Nephron (organoid): ENCODE data around the gene MEGF6.
A peak's percentile ranks its signal among the peaks of the same experiment; 100 is the strongest.

Experiments
- H3K27ac Mint-ChIP-seq, 3 experiments: 2 replicates each; pipeline ENCODE4 v1.8.0; 2020; ENCODE audit warnings: mixed read lengths in 3 of 3, mild to moderate bottlenecking in 2 of 3, moderate library complexity in 1 of 3
- H3K27me3 Mint-ChIP-seq: 2 replicates; pipeline ENCODE4 v1.8.0; 2021; ENCODE audit warnings: low read depth, mild to moderate bottlenecking, moderate library complexity, mixed read lengths
- H3K36me3 Mint-ChIP-seq: 2 replicates; pipeline ENCODE4 v1.8.0; 2020; ENCODE audit warnings: low read depth, mixed read lengths
- H3K4me1 Mint-ChIP-seq: 2 replicates; pipeline ENCODE4 v1.8.0; 2020; ENCODE audit warnings: mixed read lengths
- H3K4me3 Mint-ChIP-seq, 3 experiments: 2 replicates each; pipeline ENCODE4 v1.8.0; 2020; ENCODE audit warnings: mild to moderate bottlenecking in 3 of 3, mixed read lengths in 3 of 3, moderate library complexity in 2 of 3
- H3K9me3 Mint-ChIP-seq: 2 replicates; pipeline ENCODE4 v1.8.0; 2020; ENCODE audit warnings: mixed read lengths
- CTCF ChIP-seq, 3 experiments: fragments of 200-600 bp; sonication (generic); IDR thresholded peaks; one replicate each; pipeline ENCODE4 v1.5.0; 2021; ENCODE audit warnings: antibody characterized with exemption in 3 of 3; ENCODE audit not compliant: unreplicated experiment in 3 of 3

Gene MEGF6

GRCh38 chr1:3518256-3518655 lies 93.1 kb downstream of the MEGF6 start:
- peak; percentile 42 to 51 (median 49) for TF ChIP-seq CTCF (IDR thresholded peaks at IDR 0.05; ENCODE audit: unreplicated experiment in 3 of 3)
- Mint-ChIP-seq H3K27me3 (no peaks in the 10 kb centered on the region), H3K4me1 (no peaks in the 10 kb centered on the region)

GRCh38 chr1:3516911-3517675 lies 94.2 kb downstream of the MEGF6 start:
- peaks cover 4% of the 10 kb centered on the region for H3K36me3 Mint-ChIP-seq
- H3K4me3 Mint-ChIP-seq, result no peak overlapping the region
- no peaks in the 10 kb centered on the region for H3K9me3 Mint-ChIP-seq
- no peak overlapping the region for H3K27ac Mint-ChIP-seq
- no peaks in the 10 kb centered on the region for H3K4me1 Mint-ChIP-seq
- no peak for TF ChIP-seq CTCF (IDR thresholded peaks at IDR 0.05; ENCODE audit: unreplicated experiment in 3 of 3)
- no peaks in the 10 kb centered on the region for H3K27me3 Mint-ChIP-seq

More at GRCh38 chr1:3518256-3518655, 93.1 kb downstream of the MEGF6 start:
- no peaks in the 10 kb centered on the region for H3K36me3 Mint-ChIP-seq
- no peak overlapping the region for H3K4me3 Mint-ChIP-seq
- no peak overlapping the region for H3K27ac Mint-ChIP-seq
- H3K9me3 Mint-ChIP-seq, result no peaks in the 10 kb centered on the region

- H3K4me3 Mint-ChIP-seq, result no peak overlapping the region
- no peaks in the 10 kb centered on the region for H3K9me3 Mint-ChIP-seq
- H3K27ac Mint-ChIP-seq, result no peak overlapping the region
- H3K36me3 Mint-ChIP-seq, result peaks cover 4% of the 10 kb centered on the region
- no peaks in the 10 kb centered on the region for H3K4me1 Mint-ChIP-seq
- H3K27me3 Mint-ChIP-seq, result no peaks in the 10 kb centered on the region
- TF ChIP-seq CTCF (IDR thresholded peaks at IDR 0.05; ENCODE audit: unreplicated experiment in 3 of 3), result no peak
Observed at GRCh38 chr1:3516481-3516869, 94.8 kb downstream of the MEGF6 start.

- Mint-ChIP-seq H3K27me3 (no peaks in the 10 kb centered on the region), H3K27ac (no peak overlapping the region), H3K4me3 (no peak overlapping the region), H3K4me1 (no peaks in the 10 kb centered on the region), H3K9me3 (no peaks in the 10 kb centered on the region), H3K36me3 (peaks cover 4% of the 10 kb centered on the region)
- no peak for TF ChIP-seq CTCF (IDR thresholded peaks at IDR 0.05; ENCODE audit: unreplicated experiment in 3 of 3)
Observed at GRCh38 chr1:3515774-3516480, 95.4 kb downstream of the MEGF6 start.

- no peaks in the 10 kb centered on the region for H3K27me3 Mint-ChIP-seq
- no peak for TF ChIP-seq CTCF (IDR thresholded peaks at IDR 0.05; ENCODE audit: unreplicated experiment in 3 of 3)
- H3K4me3 Mint-ChIP-seq, result no peak overlapping the region
- no peaks in the 10 kb centered on the region for H3K4me1 Mint-ChIP-seq
- H3K27ac Mint-ChIP-seq, result no peak overlapping the region
- H3K36me3 Mint-ChIP-seq, result peaks cover 4% of the 10 kb centered on the region
- no peaks in the 10 kb centered on the region for H3K9me3 Mint-ChIP-seq
Observed at GRCh38 chr1:3515272-3515671, 96.0 kb downstream of the MEGF6 start.
